C4-2B (cell line): ENCODE results near the gene SSBP2.

ENCODE experiments used
- CTCF ChIP-seq: fragments of 450-650 bp; conservative IDR thresholded peaks from 2 replicates; pipeline ENCODE4 v1.5.1; 2017; ENCODE audit warnings: mild to moderate bottlenecking
- ZFX ChIP-seq: fragments of 450-650 bp; IDR thresholded peaks from 2 replicates; pipeline ENCODE4 v1.6.1; 2017

- TF ChIP-seq CTCF (no peak), ZFX (no peak)
Observed at GRCh38 chr5:81513473-81513872, 237.4 kb downstream of the SSBP2 start.
